Liver (tissue), 9 donors: ENCODE data around the gene SCTR. TPM values are rescaled to one million over a fixed set of nuclear protein-coding genes. Genes with fewer than 3 reads are reported as not detected.

Source experiments
- DNase-seq: peaks from one replicate; pipeline ENCODE4 v3.0.0-alpha.2; 2017; ENCODE audit warnings: low spot score
- H3K27ac ChIP-seq, 2 donors: one replicate each; pipeline ENCODE4 v1.7.0; 2013; ENCODE audit warnings: inconsistent platforms in 2 of 2, low read length in 2 of 2, control low read depth in 1 of 2, low read depth in 1 of 2, mild to moderate bottlenecking in 1 of 2
- H3K27me3 ChIP-seq, 4 donors: one replicate each; pipeline versions ENCODE4 v1.6.1 to v1.7.0; 2013; ENCODE audit warnings: low read length in 3 of 4, inconsistent platforms in 1 of 4, mild to moderate bottlenecking in 1 of 4, moderate library complexity in 1 of 4; ENCODE audit not compliant: control insufficient read depth in 4 of 4, insufficient read depth in 4 of 4
- H3K36me3 ChIP-seq, 4 donors: one replicate each; pipeline versions ENCODE4 v1.6.1 to v1.7.0; 2013; ENCODE audit warnings: low read length in 3 of 4, mild to moderate bottlenecking in 3 of 4, low read depth in 1 of 4, moderate library complexity in 1 of 4; ENCODE audit not compliant: control insufficient read depth in 4 of 4, insufficient read depth in 3 of 4
- H3K4me1 ChIP-seq, 4 donors: one replicate each; pipeline versions ENCODE4 v1.6.1 to v1.7.0; 2013; ENCODE audit warnings: low read length in 3 of 4, mild to moderate bottlenecking in 3 of 4, moderate library complexity in 1 of 4; ENCODE audit not compliant: control insufficient read depth in 4 of 4, insufficient read depth in 4 of 4
- H3K4me3 ChIP-seq, 3 donors: one replicate each; pipeline versions ENCODE4 v1.6.1 to v1.7.0; 2013; ENCODE audit warnings: low read length in 3 of 3, control low read depth in 1 of 3, low read depth in 1 of 3, mild to moderate bottlenecking in 1 of 3
- H3K9ac ChIP-seq, 2 donors: one replicate each; pipeline ENCODE4 v1.7.0; 2013; ENCODE audit warnings: low read length in 2 of 2, mild to moderate bottlenecking in 2 of 2, moderate library complexity in 2 of 2, control low read depth in 1 of 2, low read depth in 1 of 2
- H3K9me3 ChIP-seq, 4 donors: one replicate each; pipeline versions ENCODE4 v1.6.1 to v1.7.0; 2013; ENCODE audit warnings: low read length in 3 of 4; ENCODE audit not compliant: control insufficient read depth in 4 of 4
- ATF3 ChIP-seq: IDR thresholded peaks from 2 replicates; pipeline ENCODE4 v1.6.1; 2016; ENCODE audit warnings: antibody characterized with exemption
- CTCF ChIP-seq: fragments of 150-350 bp; IDR thresholded peaks from 2 replicates; pipeline ENCODE4 v1.5.1; 2017; ENCODE audit warnings: improper control_type of control experiment, low read depth, low read length; ENCODE audit not compliant: missing input control
- EGR1 ChIP-seq, 2 donors: IDR thresholded peaks; 2 replicates each; pipeline ENCODE4 v1.6.1; 2016 to 2018; ENCODE audit warnings: antibody characterized with exemption in 2 of 2, low read depth in 2 of 2
- FOXA1 ChIP-seq: IDR thresholded peaks from 2 replicates; pipeline ENCODE4 v1.6.1; 2016; ENCODE audit warnings: antibody characterized with exemption
- FOXA2 ChIP-seq: IDR thresholded peaks from 2 replicates; pipeline ENCODE4 v1.6.1; 2016; ENCODE audit warnings: antibody characterized with exemption
- GABPA ChIP-seq, 2 donors: IDR thresholded peaks in 1 of 2; conservative IDR thresholded peaks in 1 of 2; 2 replicates each; pipeline ENCODE4 v1.6.1; 2016; ENCODE audit warnings: antibody characterized with exemption in 2 of 2, mild to moderate bottlenecking in 1 of 2, moderate library complexity in 1 of 2
- HNF4A ChIP-seq, 2 donors: conservative IDR thresholded peaks; 2 replicates each; pipeline ENCODE4 v1.6.1; 2016; ENCODE audit warnings: antibody characterized with exemption in 2 of 2, mild to moderate bottlenecking in 2 of 2
- HNF4G ChIP-seq: IDR thresholded peaks from 2 replicates; pipeline ENCODE4 v1.6.1; 2016; ENCODE audit warnings: antibody characterized with exemption
- JUND ChIP-seq, 2 donors: IDR thresholded peaks; 2 replicates each; pipeline ENCODE4 v1.6.1; 2016; ENCODE audit warnings: antibody characterized with exemption in 2 of 2
- MAX ChIP-seq: IDR thresholded peaks from 2 replicates; pipeline ENCODE4 v1.6.1; 2016; ENCODE audit warnings: antibody characterized with exemption
- NR2F2 ChIP-seq: IDR thresholded peaks from 2 replicates; pipeline ENCODE4 v1.6.1; 2016; ENCODE audit warnings: antibody characterized with exemption
- RAD21 ChIP-seq, 2 donors: IDR thresholded peaks; 2 replicates each; pipeline ENCODE4 v1.6.1; 2016; ENCODE audit warnings: antibody characterized with exemption in 2 of 2, mild to moderate bottlenecking in 2 of 2
- REST ChIP-seq: IDR thresholded peaks from 2 replicates; pipeline ENCODE4 v1.6.1; 2016; ENCODE audit warnings: antibody characterized with exemption, mild to moderate bottlenecking
- RXRA ChIP-seq, 2 donors: IDR thresholded peaks; 2 replicates each; pipeline ENCODE4 v1.6.1; 2017 to 2018; ENCODE audit warnings: antibody characterized with exemption in 2 of 2, mild to moderate bottlenecking in 1 of 2
- SP1 ChIP-seq: IDR thresholded peaks from 2 replicates; pipeline ENCODE4 v1.6.1; 2018; ENCODE audit warnings: antibody characterized with exemption, mild to moderate bottlenecking
- TAF1 ChIP-seq: conservative IDR thresholded peaks from 2 replicates; pipeline ENCODE4 v1.6.1; 2016; ENCODE audit warnings: antibody characterized with exemption, mild to moderate bottlenecking
- YY1 ChIP-seq: IDR thresholded peaks from 2 replicates; pipeline ENCODE4 v1.6.1; 2016; ENCODE audit warnings: antibody characterized with exemption, mild to moderate bottlenecking
- ZBTB33 ChIP-seq: IDR thresholded peaks from 2 replicates; pipeline ENCODE4 v1.6.1; 2016; ENCODE audit warnings: antibody characterized with exemption
- WGBS: extraction: QIAGEN DNeasy Blood & Tissue Kit; methylation state at CpG from one replicate; pipeline ENCODE4 v1.1.7; 2013; 5-methylcytosine and 5-hydroxymethylcytosine counted together
- polyA plus RNA-seq, 2 donors: library from polyadenylated mRNA; stranded (reverse) in 1 of 2; unstranded in 1 of 2; fragments of 200-250 nt in 1 of 2; fragments of >200 nt in 1 of 2; fragmentation: Nextera tagmentation in 1 of 2; extraction: Ambion mirVana in 1 of 2; gene quantifications; one replicate each; pipeline versions ENCODE4 v1.2.1 to v1.2.3, GENCODE V29; 2013 to 2015
- total RNA-seq, 2 donors: library from RNA; depleted of rRNA; stranded (reverse); fragments of >200 nt; gene quantifications; one replicate each; pipeline ENCODE4 v1.2.3, GENCODE V29; 2014
- donor health status: healthy.
- donor health status: healthy.
- donor health status: healthy.
- donor health status: healthy.
- donor health status: healthy.

Gene SCTR
- total and polyA plus RNA-seq, 4 donors = 0.17 to 0.47 (median 0.29) TPM

GRCh38 chr2:119415630-119416029 lies 108.7 kb downstream of the SCTR start:
- Histone ChIP-seq H3K4me1 (no peaks in the 10 kb centered on the region), H3K9ac (no peak overlapping the region), H3K27ac (no peak overlapping the region), H3K36me3 (no peaks in the 10 kb centered on the region), H3K4me3 (no peak overlapping the region), H3K27me3 (no peaks in the 10 kb centered on the region), H3K9me3 (no peaks in the 10 kb centered on the region)
- no peak for DNase-seq
- TF ChIP-seq CTCF (no peak), JUND (IDR thresholded peaks at IDR 0.05) (no peak), FOXA1 (no peak), RXRA (IDR thresholded peaks at IDR 0.05) (no peak)
- WGBS = 95% methylated on average over 1 of the region's 1 CpG

GRCh38 chr2:119414894-119415293 lies 109.4 kb downstream of the SCTR start:
- 88% methylated on average over 3 of the region's 3 CpGs for WGBS
- TF ChIP-seq NR2F2 = no peak
- no peak for TF ChIP-seq EGR1 (IDR thresholded peaks at IDR 0.05; ENCODE audit: low read depth in 2 of 2)
- no peak for TF ChIP-seq CTCF
- TF ChIP-seq RXRA (IDR thresholded peaks at IDR 0.05) = no peak
- no peak for TF ChIP-seq RAD21 (IDR thresholded peaks at IDR 0.05)
- no peak for TF ChIP-seq JUND (IDR thresholded peaks at IDR 0.05)
- no peak for TF ChIP-seq ATF3
- no peak for TF ChIP-seq ZBTB33
- TF ChIP-seq SP1 = no peak
- no peak for TF ChIP-seq FOXA1
- no peak for TF ChIP-seq HNF4A (conservative IDR thresholded peaks at IDR 0.05)
- TF ChIP-seq TAF1 = no peak
- no peak for TF ChIP-seq MAX
- no peak for TF ChIP-seq FOXA2
- TF ChIP-seq REST = no peak
- TF ChIP-seq GABPA (IDR thresholded peaks at IDR 0.05 in 1 of 2, conservative IDR thresholded peaks at IDR 0.05 in 1 of 2) = no peak
- TF ChIP-seq YY1 = no peak
- TF ChIP-seq HNF4G = no peak

More at GRCh38 chr2:119414894-119415293, 109.4 kb downstream of the SCTR start:
- H3K9ac ChIP-seq = no peak overlapping the region
- no peaks in the 10 kb centered on the region for H3K27me3 ChIP-seq
- no peak overlapping the region for H3K4me3 ChIP-seq
- H3K4me1 ChIP-seq = no peaks in the 10 kb centered on the region
- H3K36me3 ChIP-seq = no peaks in the 10 kb centered on the region
- DNase-seq = no peak
- H3K9me3 ChIP-seq = no peaks in the 10 kb centered on the region
- H3K27ac ChIP-seq = no peak overlapping the region
